SK-N-SH treated with all-trans-retinoic acid at 6 μM for 48 hours (cell line): ENCODE data around the gene RPL23.

Experiments used
- ATAC-seq: fragments of 200-7000 bp; cut with Tn5 transposase; 3 replicates; pipeline ENCODE4 v1.9.1; 2020; ENCODE audit warnings: mild to moderate bottlenecking, moderate library complexity
- BACH2 ChIP-seq: fragments of 250-450 bp; sonication (Bioruptor Pico); IDR thresholded peaks from 2 replicates; pipeline ENCODE4 v1.9.0; 2021; ENCODE audit warnings: mild to moderate bottlenecking, borderline replicate concordance
- CREB5 ChIP-seq: fragments of 250-450 bp; sonication (Bioruptor Pico); IDR thresholded peaks from 2 replicates; pipeline ENCODE4 v1.5.1; 2020; ENCODE audit warnings: low read depth, mild to moderate bottlenecking, moderate library complexity
- CSDC2 ChIP-seq: fragments of 250-450 bp; sonication (Bioruptor Pico); IDR thresholded peaks from 2 replicates; pipeline ENCODE4 v1.5.0; 2020; ENCODE audit warnings: mild to moderate bottlenecking, moderate library complexity
- CSRNP3 ChIP-seq: fragments of 250-450 bp; sonication (Bioruptor Pico); IDR thresholded peaks from 2 replicates; pipeline ENCODE4 v1.5.1; 2021; ENCODE audit warnings: mild to moderate bottlenecking, moderate library complexity
- ESRRG ChIP-seq: fragments of 250-450 bp; sonication (Bioruptor Pico); IDR thresholded peaks from 2 replicates; pipeline ENCODE4 v1.6.1; 2021; ENCODE audit warnings: mild to moderate bottlenecking
- GLIS3 ChIP-seq: fragments of 250-450 bp; sonication (Bioruptor Pico); IDR thresholded peaks from 2 replicates; pipeline ENCODE4 v1.5.0; 2020; ENCODE audit warnings: mild to moderate bottlenecking, moderate library complexity
- ISL1 ChIP-seq: fragments of 250-450 bp; sonication (Bioruptor Pico); IDR thresholded peaks from 2 replicates; pipeline ENCODE4 v2.1.2; 2022; ENCODE audit warnings: mild to moderate bottlenecking, moderate library complexity
- OSR1 ChIP-seq: fragments of 250-450 bp; sonication (Bioruptor Pico); IDR thresholded peaks from 2 replicates; pipeline ENCODE4 v1.8.0; 2022; ENCODE audit warnings: moderate library complexity, mild to moderate bottlenecking, inconsistent platforms
- PATZ1 ChIP-seq: fragments of 250-450 bp; sonication (Bioruptor Pico); IDR thresholded peaks from 2 replicates; pipeline ENCODE4 v1.8.0; 2020; ENCODE audit warnings: mild to moderate bottlenecking, moderate library complexity, borderline replicate concordance
- POU6F1 ChIP-seq: fragments of 250-450 bp; sonication (Bioruptor Pico); IDR thresholded peaks from 2 replicates; pipeline ENCODE4 v1.8.0; 2021; ENCODE audit warnings: low read depth, mild to moderate bottlenecking, moderate library complexity, borderline replicate concordance
- PPARA ChIP-seq: fragments of 250-450 bp; sonication (Bioruptor Pico); IDR thresholded peaks from 2 replicates; pipeline ENCODE4 v1.5.0; 2020; ENCODE audit warnings: mild to moderate bottlenecking, borderline replicate concordance
- SNAI2 ChIP-seq: fragments of 250-450 bp; sonication (Bioruptor Pico); IDR thresholded peaks from 2 replicates; pipeline ENCODE4 v1.5.0; 2020; ENCODE audit warnings: mild to moderate bottlenecking, moderate library complexity
- TCF4 ChIP-seq: fragments of 250-450 bp; sonication (Bioruptor Pico); IDR thresholded peaks from 2 replicates; pipeline ENCODE4 v1.8.0; 2021; ENCODE audit warnings: mild to moderate bottlenecking, moderate library complexity, borderline replicate concordance
- TSHZ2 ChIP-seq: fragments of 250-450 bp; sonication (Bioruptor Pico); IDR thresholded peaks from 2 replicates; pipeline ENCODE4 v1.5.0; 2020; ENCODE audit warnings: mild to moderate bottlenecking, moderate library complexity
- ZC3H10 ChIP-seq: fragments of 250-450 bp; sonication (Bioruptor Pico); IDR thresholded peaks from 2 replicates; pipeline ENCODE4 v1.5.1; 2021; ENCODE audit warnings: mild to moderate bottlenecking, moderate library complexity
- ZFP3 ChIP-seq: fragments of 250-450 bp; sonication (Bioruptor Pico); IDR thresholded peaks from 2 replicates; pipeline ENCODE4 v1.5.0; 2020; ENCODE audit warnings: mild to moderate bottlenecking, moderate library complexity
- ZFP30 ChIP-seq: fragments of 450-650 bp; formaldehyde crosslinking; IDR thresholded peaks from 2 replicates; pipeline ENCODE4 v1.5.0; 2022; ENCODE audit warnings: mild to moderate bottlenecking, moderate library complexity
- ZNF565 ChIP-seq: fragments of 450-650 bp; formaldehyde crosslinking; conservative IDR thresholded peaks from 2 replicates; pipeline ENCODE4 v1.5.0; 2020; ENCODE audit warnings: low read depth, mild to moderate bottlenecking, moderate library complexity
- ZNF70 ChIP-seq: fragments of 450-650 bp; formaldehyde crosslinking; IDR thresholded peaks from 2 replicates; pipeline ENCODE4 v1.5.0; 2020; ENCODE audit warnings: mild to moderate bottlenecking, moderate library complexity
- ZNF8 ChIP-seq: fragments of 450-650 bp; formaldehyde crosslinking; IDR thresholded peaks from 2 replicates; pipeline ENCODE4 v1.5.0; 2020; ENCODE audit warnings: mild to moderate bottlenecking, moderate library complexity

RPL23 gene

GRCh38 chr17:38898812-38899348 lies 45.4 kb upstream of the RPL23 start:
- no peak for TF ChIP-seq PATZ1 (CRISPR knock-in tag)
- TF ChIP-seq TSHZ2 (CRISPR knock-in tag), result no peak
- ATAC-seq, result no peak

GRCh38 chr17:38898291-38898679 lies 44.8 kb upstream of the RPL23 start:
- no peak for TF ChIP-seq ZFP30 (CRISPR knock-in tag)
- TF ChIP-seq ZFP3 (CRISPR knock-in tag), result no peak
- TF ChIP-seq SNAI2 (CRISPR knock-in tag), result no peak
- no peak for TF ChIP-seq ZC3H10 (CRISPR knock-in tag)
- no peak for TF ChIP-seq ESRRG (CRISPR knock-in tag)
- no peak for TF ChIP-seq CSDC2 (CRISPR knock-in tag)
- TF ChIP-seq CSRNP3 (CRISPR knock-in tag), result no peak
- no peak for TF ChIP-seq PPARA
- TF ChIP-seq TCF4 (CRISPR knock-in tag), result no peak
- no peak for TF ChIP-seq ZNF8 (CRISPR knock-in tag)
- no peak for TF ChIP-seq OSR1 (CRISPR knock-in tag)
- no peak for TF ChIP-seq ZNF565 (CRISPR knock-in tag)
- no peak for TF ChIP-seq BACH2 (CRISPR knock-in tag)
- TF ChIP-seq GLIS3 (CRISPR knock-in tag), result no peak
- TF ChIP-seq ISL1 (CRISPR knock-in tag), result no peak
- no peak for TF ChIP-seq CREB5 (CRISPR knock-in tag)
- TF ChIP-seq PATZ1 (CRISPR knock-in tag), result no peak
- ATAC-seq, result no peak

- no peak for ATAC-seq
- TF ChIP-seq CREB5 (CRISPR knock-in tag) (no peak), ZNF8 (CRISPR knock-in tag) (no peak), PATZ1 (CRISPR knock-in tag) (no peak), POU6F1 (no peak), ZNF70 (CRISPR knock-in tag) (no peak), GLIS3 (CRISPR knock-in tag) (no peak)
Observed at GRCh38 chr17:38897671-38898290, 44.3 kb upstream of the RPL23 start.
